NCI-H446 (cell line): ENCODE results near the gene HSD11B1L.

Experiments used
- DNase-seq, 2 experiments: peaks; one replicate each; lab custom pipeline; 2025; lab: John Stamatoyannopoulos, UW

Gene HSD11B1L, protein sequence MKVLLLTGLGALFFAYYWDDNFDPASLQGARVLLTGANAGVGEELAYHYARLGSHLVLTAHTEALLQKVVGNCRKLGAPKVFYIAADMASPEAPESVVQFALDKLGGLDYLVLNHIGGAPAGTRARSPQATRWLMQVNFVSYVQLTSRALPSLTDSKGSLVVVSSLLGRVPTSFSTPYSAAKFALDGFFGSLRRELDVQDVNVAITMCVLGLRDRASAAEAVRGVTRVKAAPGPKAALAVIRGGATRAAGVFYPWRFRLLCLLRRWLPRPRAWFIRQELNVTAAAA

DNA sequence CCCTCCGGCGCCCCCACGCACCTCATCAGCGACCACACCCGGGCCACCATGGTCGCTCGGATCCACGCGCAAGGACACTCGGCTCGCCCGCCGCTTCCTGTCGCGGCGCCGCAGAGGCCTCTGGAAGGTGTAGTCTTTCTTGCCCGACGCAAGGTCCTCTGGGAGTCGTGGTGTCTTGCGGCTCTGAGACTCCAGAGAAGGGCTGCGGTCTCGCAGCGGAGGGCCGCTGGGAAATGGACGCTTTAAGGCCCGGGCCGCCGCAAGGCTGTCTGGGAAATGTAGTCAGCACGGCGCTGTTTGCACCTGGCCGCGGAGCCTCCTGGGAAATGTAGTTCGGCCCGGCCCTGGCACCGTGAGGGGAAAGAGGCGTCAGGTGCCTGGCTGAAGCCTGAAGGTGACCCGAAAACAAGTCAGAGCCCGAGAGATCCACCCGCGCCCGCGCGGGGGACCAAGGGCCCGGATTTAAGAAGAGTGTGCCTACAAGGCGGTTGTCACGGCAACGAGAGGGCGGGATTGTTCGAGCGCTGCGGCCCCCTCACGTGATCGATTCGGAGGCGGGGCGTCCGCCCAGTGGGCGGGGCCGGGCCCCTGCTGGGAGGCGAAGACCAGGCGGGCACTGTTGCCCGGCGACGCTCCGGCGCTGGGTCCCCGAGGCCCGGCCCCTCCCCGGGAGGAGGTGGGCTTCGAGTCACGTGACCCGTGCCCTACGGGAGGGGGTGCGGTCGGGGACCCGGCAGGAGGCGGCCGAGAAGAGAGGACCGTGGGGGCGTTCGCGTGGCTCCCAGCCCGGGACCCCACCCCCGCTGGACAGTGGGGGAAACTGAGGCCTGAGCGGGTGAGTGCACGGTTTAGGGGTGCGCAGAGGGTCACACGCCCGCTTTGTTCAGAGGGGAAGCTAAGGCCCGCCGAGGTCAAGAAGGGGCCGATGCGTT lies at the start of gene HSD11B1L, which contains the start of gene MICOS13:
Gene HSD11B1L, plus strand, starts transcription at position 591 of the 932 bp plus-strand sequence. CDS start 3,806 bp downstream, outside the sequence.
Gene MICOS13, minus strand, starts transcription at position 80 of the 932 bp plus-strand sequence. Its CDS starts 30 bp downstream, at position 50.
- DNase-seq: peak; percentile 99 to 100

DNA sequence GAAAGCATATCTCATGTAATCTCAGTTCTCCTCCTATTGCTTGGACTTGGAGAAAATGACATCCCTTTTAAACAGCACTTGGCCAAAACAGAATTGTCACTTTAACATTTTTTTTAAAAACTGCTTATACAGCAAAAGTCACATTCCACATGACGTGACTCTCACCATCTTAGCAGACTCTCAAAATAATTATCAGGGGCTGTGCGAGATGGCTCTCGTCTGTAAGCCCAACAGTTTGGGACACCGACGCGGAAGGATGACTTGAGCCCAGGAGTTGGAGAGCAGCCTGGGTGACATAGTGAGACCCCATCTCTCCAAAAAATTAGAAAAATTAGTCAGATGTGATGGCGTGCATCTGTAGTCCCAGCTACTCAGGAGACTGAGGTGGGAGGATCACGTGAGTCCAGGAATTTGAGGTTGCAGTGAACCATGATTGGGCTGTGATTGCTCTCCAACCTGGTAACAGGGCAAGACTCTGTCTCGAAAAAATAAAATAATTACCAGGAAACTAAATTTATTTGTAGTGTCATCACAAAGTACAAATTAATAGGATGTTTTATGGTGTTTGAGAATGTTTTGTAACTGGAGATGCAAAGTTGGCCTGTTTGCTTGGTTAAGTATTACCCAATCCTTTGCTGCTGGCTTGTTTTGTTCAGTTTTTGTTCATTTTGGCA lies 49.1 kb upstream of the HSD11B1L start:
- no peak for DNase-seq

DNA sequence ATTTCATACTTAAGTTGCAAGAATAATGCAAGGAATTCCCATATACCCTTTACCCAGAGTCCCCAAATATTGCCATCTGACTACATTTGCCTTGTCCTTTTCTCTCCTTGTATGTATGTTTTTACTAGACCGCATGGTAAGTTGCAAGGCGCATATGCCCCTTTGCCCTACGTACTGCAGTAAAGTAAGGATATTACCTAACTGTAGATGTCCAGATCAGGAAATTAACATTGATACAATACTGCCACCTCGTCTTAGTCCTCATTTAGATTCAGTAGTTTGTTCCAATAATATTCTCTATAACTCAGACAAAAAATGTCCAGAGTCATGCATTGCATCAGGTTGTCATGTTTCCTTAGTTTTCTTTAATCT lies 48.6 kb upstream of the HSD11B1L start:
- DNase-seq: no peak

DNA sequence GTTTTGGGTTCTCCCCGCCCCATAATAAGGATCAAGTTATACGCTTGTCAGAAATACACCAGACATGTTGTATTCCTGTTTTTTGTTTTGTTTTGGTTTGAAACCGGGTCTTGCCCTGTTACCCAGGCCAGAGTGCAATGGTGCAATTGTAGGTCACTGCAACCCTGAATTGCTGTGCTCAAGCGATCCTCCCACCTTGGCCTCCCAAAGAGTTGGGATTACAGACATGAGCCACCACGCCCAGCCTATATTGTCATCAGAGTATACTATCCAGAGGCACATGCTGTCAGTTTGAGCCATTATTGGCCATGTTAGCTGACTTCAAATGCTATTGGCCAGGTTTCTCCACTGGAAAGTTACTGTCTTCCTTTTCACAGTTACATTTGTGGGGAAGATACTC lies 48.2 kb upstream of the HSD11B1L start:
- no peak for DNase-seq

DNA sequence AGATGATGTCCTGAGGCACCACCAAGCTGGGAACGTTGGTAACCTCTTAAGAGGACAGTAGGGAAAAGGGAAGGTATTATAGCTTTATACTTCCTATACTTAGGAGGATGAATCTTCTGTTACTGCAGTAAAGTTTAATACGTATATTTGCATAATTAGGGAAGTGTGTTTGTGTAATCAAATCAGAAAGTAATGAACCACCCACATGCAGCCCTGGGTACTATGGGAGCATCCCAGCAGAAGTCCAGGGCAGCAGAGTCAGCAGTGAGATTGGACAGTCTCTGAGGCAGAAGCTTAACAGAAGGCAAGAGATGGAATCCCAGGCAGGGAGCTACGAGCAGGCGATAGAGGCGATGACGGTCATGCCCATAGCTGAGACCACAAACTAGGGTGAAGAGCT lies 45.4 kb upstream of the HSD11B1L start:
- no peak for DNase-seq

DNA sequence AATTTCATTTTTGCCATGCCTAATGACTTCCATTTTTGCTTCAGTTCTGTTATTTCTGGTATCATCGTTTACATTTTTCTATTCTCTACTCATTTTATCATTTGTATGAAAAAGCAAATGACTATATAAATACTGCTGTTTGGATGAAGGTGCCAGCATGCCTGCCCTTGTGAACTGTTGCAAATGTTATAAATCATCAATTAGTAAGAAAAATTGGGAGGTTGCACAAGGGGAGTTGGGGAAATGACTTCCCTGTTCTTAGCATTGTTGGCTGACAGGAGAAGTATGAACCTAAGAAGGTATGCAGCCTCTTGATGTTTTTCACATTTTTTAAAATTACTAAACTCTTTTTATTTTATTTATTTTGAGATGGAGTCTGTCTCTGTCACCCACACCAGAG lies 42.9 kb upstream of the HSD11B1L start:
- no peak for DNase-seq

DNA sequence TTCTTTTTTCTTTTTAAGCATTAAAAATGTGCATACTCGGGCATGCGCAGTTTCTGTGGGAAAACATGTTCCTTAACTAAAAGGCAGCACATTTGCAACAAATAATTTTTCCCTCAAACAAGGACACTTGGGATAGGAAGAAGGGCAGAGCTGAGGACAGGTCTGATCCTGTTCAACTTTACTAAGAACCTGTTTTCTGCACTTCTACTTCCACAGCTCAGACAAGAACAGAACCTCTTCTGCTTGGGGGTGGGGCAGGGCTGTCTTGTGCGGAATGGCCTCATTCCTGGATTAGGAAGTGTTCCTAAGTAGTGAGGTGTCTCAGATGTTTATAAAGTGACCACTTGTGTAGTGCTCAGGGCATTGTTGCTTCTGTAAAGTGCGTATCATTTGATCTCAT lies 39.7 kb upstream of the HSD11B1L start:
- no peak for DNase-seq

DNA sequence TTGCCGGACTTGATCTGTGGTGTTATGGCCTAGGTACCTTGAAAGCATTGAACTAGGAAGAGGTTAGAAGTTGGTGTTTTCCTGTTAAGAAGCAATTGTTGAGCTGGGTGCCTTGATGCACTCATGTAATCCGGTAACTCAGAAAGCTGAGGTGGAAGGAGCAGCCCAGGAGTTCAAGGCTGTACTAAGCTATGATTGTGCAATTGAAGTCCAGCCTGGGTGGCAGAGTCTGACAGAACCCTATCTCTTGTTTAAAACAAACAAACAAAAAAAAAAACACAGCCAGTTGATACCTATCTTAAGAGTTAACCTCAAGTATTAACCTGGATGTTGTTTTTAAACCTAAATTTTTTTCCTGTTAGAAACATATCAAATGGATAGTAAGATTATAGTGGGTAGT lies 38.6 kb upstream of the HSD11B1L start:
- no peak for DNase-seq

DNA sequence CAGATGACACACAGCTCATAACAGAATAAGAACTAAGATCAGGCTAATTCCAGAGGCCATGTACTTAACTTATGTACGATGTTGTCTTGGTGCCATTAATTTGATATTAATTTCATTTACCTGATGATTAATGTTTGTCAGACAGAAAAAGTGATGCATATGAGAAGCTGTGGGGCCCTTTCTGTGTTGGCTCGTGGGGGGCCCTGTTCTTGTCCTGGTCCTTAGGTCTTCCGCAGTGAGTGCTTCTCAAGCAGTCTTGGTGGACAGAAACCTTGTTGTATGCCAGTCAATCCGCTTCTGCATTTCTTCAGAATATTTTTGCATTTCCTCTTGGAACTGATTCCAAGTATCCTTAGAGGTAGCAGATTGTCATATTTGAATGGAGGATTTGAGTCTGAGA lies 37.8 kb upstream of the HSD11B1L start:
- DNase-seq: no peak

DNA sequence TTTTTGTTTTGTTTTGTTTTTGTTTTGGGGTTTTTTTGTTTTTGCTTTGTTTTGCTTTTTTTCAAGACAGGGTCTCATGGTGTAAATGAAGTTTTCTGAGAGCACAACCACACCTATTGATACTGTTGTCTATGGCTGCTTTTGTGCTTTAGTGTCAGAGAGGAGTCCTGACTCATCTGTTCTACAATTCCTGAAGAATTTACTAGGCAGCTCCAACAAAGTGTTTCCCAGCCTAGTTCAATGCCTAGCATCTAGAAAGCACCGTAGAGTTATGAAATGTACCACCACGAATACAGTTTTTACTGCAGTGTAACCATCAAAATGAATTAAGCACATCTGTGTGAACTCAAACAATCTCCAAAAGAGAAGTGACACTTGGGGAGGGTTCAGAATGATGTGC lies 36.8 kb upstream of the HSD11B1L start:
- no peak for DNase-seq

DNA sequence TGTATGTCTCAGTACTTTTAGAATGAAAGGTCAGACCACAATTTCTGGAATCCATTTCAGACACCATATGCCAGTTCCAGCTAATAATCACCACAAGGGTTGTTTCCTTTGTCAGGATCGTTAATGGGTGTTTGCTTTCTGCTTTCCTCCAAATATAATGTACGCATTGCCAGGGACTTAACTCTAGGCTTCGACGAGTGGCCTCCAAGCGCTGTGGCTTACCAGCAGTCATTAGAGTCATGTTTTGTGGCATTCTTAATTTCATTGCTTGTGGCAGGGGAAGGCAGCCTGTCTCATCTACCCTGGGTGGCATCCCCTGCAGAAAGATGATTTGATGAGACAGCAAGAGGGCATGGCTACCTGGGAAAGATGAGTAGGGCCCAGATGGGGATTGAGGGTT lies 35.4 kb upstream of the HSD11B1L start:
- no peak for DNase-seq

DNA sequence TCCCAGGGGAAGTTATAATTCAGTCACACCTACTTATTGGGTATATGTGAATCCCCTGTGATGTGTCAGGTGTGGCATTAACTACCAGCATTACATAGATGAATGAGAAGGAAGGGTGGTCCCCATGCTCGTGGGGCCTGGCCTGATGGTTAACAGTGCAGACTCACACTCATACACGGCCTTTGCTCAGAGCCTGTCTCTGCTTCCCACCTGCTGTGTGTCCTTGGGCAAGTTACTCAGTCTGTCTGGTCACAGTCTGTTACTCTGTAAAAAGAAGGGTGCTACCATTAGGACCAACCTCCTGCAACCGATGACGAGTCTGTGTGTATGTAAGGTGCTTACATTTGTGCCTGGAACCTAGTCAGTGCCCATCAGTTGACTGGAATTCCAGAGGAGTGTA lies 34.1 kb upstream of the HSD11B1L start:
- DNase-seq: no peak

DNA sequence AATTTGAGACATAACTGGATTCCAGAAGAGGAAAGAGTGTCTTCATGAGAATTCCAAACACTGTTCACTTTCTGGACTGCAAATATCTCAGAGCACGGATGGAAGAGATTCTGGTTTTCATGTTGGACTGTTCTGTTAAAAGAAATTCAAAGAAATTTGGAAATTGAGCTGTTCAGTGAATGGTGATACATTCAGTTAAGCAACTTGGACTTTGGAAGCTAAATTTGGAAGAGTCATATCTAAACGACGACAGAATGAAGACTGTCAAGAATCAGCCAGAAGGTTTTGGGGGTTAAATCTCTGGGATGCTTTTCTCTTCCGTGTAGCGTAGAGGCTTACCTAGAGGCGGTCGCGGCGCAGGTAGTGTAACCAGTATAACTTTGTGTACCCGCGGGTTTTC lies 32.4 kb upstream of the HSD11B1L start:
- no peak for DNase-seq

DNA sequence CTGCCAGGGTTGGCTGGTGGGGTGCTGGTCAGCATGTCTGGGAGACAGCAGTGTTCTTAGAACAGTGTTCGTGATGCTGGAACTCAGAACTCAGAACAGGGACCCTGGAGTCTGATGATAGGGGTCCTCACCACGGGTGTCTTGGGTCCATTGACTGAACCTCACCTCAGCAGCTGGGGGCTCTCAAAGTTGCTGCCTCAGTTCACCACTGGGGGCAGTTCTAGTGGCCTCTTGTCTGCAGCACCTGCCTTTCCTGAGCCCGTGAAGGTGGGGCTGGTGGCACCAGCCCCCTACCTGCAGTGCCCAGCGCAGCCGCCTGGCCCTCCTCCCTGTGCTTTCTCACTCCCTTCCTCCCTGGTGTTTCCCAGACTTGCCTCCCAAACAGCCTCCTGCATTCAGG lies 29.5 kb upstream of the HSD11B1L start:
- no peak for DNase-seq

DNA sequence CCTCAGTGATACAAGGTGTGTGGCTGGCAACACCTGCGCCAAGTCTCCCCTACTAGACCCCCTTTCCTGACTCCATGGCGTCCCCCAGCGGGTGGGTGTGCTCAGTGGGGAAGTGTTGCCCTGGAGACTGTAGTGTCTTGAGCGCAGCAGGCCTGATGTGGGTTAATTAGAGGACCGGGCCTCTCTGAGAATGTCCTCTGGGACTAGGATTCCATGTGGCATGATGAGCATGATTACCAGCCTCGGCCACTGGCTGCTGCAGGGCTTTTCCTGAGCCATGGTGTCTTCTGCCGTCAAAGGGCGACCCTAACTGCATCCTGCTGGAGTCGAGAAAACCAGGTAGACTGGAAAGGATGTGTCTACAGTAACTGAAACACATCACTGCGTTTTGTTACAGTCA lies 28.6 kb upstream of the HSD11B1L start:
- DNase-seq: no peak

DNA sequence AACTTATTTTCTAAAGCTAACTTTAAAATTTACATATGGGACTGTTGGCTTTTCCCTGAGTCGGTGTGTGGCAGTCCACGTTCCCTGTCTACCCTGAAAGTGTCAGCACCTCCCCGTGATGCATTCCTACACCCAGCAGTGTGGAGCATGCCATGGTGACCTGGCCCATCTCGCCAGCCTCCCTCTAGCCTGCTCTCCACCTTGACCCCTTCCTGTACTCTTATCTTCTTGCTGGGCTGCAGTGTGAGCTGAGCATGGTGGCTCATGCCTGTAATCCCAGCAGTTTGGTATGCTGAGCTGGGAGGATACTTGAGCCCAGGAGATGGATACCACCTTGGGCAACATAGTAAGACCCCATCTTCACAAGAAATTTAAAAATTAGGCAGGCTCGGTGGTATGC lies 25.9 kb upstream of the HSD11B1L start:
- DNase-seq: no peak

DNA sequence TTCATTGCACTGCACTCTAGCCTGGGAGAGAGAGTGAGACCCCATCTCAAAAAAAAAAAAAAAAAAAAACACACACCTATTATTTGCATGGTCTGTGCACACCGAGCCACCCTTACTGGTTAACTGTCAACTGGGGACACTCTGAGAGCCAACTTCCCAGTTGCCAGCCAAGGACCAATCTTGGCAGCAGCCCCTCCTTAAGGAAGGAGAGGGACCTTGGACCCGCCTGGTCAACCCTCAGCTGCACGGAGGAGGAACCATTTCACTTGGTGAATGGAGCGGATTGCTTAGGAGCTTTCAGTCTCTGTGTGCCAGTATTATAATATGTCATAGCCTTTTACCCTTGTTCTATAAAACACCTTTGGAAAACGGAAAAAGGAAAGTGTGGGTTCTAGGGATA lies 25.4 kb upstream of the HSD11B1L start:
- no peak for DNase-seq

DNA sequence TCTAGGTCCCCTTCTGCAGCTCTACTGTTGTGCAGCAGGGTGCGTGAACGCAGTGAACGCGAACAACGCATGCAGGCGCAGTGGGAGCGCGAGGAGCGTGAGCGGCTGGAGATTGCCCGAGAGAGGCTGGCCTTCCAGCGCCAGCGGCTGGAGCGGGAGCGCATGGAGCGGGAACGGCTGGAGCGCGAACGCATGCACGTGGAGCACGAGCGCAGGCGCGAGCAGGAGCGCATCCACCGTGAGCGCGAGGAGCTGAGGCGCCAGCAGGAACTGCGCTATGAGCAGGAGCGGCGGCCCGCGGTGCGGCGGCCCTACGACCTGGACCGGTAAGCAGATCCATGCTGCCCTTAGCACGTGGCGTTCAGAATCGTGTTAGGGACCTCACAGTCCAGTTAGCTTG lies 19.3 kb upstream of the HSD11B1L start:
- DNase-seq: no peak

DNA sequence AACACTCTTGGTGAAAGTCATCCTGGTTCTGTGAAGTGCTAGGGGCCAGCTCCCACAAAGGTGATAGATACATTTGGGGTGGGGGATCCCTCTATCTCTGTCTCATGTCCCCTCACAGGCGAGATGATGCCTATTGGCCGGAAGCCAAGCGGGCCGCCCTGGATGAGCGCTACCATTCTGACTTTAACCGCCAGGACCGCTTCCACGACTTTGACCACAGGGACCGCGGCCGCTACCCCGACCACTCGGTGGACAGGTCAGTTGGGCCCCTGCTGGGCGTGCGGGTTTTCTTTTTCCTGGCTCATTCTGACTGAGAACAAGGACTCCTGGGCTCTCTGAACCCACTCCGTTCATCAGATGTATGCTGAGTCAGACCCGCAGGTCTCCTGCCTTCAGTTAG lies 16.9 kb upstream of the HSD11B1L start:
- DNase-seq: no peak

DNA sequence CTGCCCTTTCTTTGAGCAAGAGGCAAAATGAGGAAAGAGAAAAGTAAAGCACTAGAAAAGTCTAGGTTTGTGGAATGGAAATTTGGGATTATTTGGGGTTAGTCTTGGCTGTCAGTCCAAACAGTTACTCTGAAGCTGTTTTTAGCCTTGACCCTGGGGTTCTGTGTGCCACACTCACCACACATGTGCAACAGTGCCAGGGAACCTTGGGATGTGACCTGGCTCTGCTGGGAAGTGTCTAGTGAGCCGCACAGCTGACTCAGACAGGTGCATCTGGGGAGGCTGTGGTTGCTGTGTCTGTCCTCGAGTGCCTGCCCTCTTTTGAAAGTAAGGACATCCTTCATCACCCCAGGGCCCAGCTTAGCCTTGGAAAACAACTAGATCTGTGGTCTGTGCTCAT lies 16.3 kb upstream of the HSD11B1L start:
- no peak for DNase-seq

DNA sequence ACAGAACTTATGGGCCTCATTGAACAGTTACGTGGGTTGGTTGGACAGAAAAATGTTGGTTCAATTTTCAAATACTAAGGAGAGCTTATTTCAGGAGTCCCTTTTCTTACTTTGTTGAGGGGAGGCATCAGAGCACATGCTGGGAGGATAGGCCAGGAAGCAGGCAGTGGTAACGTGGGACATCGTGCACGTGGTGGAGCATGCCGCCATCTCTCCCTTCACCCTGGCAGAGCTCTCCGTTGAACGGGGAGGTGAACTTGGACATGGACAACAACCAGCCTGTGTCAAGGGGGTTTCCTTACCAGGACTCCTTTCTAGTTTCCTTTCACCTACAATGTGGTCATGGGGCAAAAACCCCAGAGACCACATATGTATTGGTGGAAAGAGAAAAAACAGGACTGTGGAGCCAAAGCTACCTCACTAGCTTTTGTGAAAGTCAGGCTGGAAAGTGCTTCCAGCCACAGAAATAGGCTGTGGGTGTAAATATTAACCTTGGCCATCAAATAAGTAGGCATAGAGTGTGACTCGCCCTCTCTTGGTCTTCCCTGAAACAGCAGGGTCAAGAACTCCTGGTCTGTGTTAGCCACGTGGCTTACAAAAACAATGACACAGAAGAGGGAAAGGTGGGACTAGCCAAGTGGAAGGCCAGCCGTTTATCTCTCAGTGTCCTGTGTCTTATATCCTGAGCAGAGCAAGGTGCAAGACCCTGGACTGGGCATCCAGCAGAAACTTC lies 14.9 kb upstream of the HSD11B1L start:
- DNase-seq: no peak
